HG03457 (cell line): ENCODE results near the gene SEMA6B.

Experiments
- ATAC-seq: cut with Tn5 transposase; IDR thresholded peaks from one replicate; pipeline ENCODE4 v1.9.1; 2021; ENCODE audit warnings: moderate number of reproducible peaks; ENCODE audit not compliant: unreplicated experiment

SEMA6B gene

DNA sequence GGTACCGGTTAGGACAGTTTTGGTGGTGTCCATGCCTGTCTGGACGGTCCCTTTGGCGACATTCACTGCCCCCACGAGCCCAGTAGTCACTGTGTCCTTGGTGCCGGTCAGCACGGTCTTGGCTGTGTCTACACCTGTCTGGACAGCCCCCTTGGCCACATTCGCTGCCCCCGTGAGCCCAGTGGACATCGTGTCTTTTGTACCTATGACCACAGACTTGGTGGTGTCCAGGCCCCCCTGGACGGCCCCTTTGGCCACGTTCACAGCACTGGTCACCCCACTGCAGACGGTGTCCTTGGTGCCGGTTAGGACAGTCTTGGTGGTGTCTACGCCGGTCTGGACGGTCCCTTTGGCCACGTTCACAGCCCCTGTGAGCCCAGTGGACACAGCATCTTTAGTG, 47.4 kb downstream of the SEMA6B start:
- no peak for ATAC-seq

DNA sequence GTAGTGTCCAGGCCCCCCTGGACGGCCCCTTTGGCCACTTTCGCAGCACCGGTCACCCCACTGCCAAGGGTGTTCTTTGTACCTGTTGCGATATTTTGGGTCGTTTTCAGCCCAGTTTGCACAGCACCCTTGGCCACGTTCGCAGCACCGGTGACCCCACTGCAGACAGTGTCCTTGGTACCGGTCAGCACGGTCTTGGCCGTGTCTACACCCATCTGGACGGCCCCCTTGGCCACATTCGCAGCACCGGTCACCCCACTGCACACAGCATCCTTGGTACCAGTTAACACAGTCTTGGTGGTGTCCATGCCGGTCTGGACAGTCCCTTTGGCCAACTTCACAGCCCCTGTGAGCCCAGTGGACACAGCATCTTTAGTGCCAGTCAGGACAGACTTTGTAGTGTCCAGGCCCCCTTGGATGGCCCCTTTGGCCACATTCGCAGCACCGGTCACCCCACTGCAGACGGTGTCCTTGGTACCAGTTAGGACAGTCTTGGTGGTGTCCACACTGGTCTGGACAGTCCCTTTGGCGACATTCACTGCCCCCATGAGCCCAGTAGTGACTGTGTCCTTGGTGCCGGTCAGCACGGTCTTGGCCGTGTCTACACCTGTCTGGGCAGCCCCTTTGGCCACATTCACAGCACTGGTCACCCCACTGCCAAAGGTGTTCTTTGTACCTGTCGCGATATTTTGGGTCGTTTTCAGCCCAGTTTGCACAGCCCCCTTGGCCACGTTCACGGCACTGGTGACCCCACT, 48.0 kb downstream of the SEMA6B start:
- no peak for ATAC-seq

DNA sequence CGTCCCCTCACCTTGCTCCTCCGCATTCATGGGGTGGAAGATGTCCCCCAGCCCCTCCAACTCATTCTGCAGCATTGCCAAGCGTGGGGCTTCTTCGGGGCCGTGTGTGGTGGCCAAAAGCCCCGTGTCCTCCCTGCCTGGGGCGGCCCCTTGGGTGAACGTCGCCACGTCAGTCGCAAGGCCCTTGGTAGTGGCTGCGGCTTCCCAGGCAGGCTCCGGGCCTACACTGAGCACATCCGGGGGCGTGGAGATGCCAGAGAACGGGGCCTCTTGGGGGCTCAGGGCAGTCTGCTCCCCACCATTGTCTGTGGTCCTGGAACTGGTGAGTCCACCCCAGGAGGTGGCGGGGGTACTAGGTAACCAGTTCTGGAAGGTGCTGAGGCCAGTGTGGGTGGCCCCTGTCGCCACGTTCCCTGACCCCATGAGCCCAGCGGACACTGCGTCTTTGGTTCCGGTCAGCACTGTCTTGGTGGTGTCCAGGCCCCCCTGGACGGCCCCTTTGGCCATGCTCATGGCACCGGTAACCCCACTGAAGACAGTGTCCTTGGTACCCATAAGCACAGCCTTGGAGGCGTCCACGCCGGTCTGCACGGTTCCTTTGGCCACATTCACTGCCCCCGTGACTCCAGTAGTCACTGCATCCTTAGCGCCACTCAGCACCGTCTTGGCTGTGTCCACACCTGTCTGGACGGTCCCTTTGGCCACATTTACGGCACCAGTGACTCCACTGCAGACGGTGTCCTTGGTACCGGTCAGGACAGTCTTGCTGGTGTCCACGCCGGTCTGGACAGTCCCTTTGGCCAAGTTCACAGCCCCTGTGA, 48.8 kb downstream of the SEMA6B start:
- no peak for ATAC-seq

DNA sequence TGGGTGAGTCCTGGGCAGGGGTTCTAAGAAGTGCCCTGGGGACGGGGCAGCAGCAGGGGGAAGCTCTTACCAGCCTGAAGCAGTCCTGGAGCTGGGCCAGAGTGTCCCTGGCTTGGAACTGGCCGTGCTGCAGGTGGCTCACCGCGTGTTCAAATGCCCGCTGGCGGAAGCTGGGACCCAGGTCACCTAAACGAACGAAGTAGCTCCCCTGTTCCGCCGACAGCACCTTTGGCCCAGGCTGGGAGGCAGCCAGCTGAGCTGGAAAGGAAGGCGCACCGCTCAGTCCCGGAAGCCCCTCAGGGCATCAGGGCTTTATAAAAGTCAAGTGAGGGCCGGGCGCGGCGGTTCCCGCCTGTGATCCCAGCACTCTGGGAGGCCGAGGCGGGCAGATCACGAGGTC, 50.8 kb downstream of the SEMA6B start:
- no peak for ATAC-seq

DNA sequence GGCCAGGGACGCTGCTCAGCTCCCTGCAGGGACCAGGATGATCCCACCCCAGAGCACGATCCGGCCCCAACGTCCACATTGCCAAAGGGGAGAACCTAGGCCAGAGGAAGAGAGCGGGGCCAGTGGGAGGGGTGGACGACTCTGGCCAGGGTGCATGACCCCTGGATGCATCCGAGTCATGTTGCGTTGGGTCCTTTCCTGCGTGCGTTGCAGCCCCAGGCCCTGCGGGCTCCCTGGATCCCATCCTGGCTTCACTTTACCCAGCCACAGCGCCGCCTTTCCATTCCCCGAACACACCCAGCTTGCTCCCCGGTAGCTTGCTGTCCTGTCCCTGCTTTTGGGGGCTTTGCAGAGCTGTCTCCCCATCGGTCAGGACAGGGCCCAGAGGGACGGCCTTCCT, 51.7 kb downstream of the SEMA6B start:
- ATAC-seq: no peak

DNA sequence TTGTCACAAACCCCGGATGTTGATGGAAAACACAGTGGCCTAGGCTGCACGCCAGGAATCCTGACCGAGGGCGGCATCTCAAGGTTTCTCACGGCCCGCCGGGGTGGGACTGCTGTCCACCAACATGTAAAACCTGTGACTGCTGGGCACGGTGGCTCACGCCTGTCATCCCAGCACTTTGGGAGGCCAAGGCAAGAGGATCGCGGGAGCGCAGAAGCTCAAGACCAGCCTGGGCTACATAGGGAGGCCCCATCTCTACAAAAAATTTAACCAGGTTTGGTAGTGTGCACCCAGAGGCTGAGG, 52.4 kb downstream of the SEMA6B start:
- ATAC-seq: no peak

DNA sequence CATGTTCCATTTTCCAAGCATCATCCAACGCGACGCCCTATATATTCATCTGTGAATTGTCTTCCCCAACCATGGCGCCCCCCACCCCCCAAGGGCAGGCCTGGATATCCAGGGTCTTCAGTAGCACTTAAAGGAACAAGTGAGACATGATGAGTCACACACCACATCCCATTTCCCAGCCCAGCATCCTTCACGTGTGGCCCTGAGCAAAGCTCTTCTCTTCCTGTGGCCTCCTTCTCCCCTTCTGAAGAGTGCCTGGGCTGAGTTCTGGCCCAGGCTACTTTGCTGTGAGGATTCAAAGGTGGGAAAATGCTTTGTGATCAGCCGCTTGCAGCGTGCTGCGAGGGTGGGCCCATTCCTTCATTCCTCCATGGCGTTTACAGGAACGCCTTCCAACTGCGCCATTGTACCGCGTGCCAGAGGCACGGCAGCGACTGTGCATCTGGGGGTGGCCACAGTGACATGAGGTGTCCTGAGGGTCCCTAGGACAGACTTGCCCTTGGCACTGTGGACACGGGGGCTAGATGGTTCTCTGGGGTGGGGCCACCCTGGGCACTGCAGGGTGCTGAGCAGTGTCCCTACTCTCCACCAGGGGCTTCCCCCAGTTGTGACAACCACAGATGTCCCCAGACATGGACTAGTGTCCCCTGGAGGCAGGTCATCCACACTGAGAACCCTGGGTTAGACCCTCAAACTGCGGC, 52.9 kb downstream of the SEMA6B start:
- no peak for ATAC-seq

DNA sequence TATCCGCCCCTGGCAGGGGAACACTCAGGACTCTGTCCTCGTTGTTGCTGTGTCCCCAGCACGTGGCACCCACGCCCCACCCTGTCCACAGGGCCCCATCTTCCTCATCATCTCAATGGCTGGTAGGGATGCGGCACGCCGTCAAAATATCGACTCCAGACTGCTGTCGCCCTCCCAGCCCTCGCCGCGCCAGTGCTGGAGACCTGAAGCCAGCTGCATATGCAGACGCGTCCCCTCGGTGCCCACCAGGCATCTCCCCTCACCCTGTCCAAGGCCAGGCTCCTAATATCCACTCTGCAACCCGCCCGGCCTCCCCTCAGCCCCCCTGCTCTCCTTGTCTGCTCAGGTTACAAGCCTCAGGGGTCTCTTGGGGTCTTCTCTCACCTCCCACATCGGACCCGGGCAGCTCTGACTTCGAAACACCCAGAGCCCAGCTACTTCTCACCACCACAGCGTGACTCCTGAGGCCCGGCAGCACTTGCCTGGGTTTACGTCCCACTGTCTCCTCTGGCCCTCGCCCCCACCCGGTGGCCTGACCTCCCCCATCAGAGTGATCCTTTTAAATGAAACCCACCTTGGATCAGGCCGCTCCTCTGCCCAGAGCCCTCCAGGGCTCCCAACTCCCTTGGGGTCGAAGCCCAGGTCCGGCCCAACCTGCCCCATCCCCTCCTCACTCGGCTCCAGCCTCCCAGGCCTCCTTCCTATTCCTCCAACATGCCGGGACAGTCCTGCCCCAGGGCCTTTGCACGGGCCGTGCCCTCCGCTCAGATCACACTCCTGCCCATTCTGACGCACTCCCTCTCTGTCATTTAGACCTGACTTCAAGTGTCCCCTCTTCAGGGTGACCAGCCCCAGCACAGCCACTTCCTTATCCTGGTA, 53.7 kb downstream of the SEMA6B start:
- no peak for ATAC-seq

DNA sequence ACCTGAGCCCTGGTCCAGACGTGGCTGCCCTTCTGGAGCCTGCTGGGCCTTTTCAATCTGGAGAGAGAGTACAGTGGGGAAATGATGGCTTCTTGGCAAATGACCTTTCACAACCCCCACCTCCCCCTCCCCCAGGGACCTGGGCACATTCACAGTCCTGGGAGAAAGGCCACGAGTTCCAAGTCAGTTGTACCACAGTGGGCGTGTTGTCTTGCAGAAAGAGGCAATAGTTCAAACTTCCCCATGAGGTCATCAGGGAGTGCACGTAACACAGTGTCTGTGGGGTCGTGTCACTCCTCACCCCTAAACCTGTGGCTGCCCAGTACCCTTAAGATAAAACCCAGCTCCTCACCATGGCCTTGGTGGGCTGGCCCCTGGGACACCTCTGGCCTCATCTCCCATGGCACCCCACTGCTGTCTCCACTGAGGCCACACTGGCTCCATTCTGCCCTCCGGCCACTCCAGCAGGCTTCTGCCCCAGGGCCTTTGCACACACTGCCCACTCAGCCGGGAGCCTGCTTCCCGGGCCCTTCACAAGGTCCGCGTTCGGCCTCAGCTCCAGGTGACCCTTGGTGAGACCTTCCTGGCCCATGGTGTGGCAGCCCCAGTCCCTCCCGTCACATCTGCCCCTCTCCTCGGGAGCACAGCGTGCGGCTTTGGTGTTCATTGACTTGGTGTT, 54.5 kb downstream of the SEMA6B start:
- no peak for ATAC-seq

DNA sequence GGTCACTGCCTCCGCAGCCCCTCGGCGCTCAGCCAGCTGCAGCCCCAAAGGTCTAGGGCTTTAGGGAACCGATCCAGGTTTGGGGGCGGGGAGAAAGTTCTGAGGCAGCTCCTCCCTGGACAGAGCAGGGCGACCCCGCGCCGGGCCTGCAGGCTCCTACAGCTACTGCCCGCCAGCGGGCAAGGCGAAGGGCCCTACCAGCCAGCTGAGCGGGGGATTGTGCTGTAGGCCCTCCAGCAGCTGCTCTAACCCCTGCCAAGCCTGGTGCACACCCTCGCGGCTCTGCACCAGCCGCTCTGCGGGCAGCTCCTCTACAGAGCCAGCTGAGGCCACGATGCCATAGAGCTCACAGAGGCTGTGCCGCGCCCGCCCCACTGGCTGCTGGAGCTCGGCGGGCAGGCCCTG, 55.2 kb downstream of the SEMA6B start:
- no peak for ATAC-seq

DNA sequence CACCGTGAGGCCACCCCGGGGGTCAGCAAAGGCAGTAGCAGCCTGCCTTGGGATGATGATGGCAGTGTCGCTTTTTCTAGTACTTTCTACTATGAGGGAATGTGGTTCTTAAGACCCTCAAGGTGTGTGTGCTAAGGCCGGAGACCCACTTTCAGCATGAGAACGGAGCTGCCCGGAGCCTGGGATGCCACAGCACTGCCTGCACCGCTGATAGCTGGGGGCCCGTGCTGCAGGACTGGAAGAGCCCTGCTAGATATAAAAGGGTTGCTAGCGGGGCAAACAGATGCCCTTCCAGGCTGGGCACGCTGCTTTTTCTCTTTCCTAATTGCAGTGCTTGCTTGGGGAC, 55.7 kb downstream of the SEMA6B start:
- no peak for ATAC-seq

DNA sequence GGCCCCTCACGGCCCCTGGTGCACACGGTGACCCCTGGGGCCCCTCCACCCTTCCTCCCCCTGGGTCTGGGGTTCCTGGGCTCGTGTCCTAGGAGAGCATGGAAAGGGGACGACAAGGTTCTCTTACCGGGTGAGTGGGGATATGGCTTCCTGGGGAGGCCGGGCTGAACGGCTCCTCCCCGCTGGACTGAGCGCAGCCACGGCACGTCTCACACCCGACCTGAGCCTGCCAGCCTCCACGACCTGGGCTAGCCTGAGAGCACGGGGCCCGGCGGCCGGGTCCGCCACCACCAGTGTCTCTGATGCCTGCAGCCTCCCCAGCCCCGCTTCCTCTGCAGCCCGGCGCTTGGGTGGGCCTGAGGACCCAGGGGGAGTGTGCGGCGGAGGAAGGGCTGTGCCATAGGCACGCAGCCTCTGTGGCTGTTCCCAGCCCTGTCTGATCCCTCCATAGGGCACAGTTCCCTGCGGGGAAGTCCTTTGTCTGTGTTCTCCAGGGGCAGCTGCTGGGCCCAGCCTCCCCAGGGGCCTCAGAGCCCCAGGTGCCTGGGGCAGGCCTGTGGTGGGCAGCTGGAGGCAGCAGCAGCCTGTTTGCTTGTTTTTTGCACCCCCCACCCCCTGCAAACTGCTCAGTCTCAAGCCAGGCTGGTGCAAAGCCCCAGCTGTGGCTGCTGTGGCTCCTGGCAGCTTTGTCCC, 56.2 kb downstream of the SEMA6B start:
- ATAC-seq: no peak

DNA sequence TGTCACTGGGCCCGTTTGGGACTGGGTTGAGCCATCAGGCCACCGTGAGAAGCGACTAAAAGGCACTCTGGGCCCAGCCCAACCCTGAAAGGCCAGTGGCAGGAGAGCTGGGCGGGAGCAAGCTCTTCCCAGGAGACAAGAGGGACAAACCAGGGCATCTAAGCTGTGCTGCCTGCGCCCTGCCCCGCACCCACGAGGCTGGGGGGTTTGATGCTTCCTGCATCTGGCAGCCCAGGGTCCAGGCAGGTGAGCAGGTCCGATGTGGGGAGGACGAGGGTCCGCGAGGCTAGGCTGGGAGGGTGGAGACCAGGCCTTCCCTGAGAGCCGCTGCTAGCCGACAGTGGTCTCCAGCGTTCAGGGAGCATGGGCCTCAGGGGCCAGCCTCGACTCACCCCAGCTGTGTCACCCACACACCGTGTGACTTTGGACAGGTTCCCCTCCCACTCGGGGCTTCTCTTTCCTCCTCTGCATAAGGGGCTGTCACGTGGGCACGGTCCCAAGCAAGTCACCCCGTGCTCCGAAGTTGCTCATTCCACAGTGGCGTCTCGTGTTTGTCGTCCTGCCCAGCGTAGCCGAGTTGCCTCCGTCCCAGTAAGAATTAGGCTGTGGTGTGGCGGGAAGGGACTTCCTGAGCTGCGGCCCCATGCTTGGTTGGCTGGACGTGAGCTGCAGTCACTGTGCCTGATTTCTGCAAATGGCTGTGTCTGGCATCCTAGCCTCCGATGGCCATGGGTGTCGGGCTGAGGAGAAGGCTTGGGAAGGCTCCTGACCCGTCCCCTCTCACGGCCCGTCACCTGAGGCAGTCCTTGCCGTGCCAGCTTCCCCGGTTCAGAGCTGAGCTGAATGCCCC, 57.0 kb downstream of the SEMA6B start:
- no peak for ATAC-seq

DNA sequence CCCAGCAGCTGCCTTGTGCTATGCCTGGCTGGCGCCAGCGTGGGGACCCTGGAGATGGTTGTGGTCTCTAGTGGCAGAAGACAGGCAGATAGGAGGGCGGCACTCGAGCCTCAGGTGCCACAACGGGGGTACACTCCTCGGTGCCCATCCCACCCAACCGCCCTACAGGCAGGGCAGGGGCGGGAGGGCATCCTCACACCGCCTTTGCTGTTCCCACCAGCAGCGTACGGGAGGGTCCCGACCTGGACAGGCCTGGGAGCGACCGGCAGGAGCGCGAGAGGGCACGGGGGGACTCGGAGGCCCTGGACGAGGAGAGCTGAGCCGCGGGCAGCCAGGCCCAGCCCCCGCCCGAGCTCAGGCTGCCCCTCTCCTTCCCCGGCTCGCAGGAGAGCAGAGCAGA, 57.8 kb downstream of the SEMA6B start:
- ATAC-seq: no peak

DNA sequence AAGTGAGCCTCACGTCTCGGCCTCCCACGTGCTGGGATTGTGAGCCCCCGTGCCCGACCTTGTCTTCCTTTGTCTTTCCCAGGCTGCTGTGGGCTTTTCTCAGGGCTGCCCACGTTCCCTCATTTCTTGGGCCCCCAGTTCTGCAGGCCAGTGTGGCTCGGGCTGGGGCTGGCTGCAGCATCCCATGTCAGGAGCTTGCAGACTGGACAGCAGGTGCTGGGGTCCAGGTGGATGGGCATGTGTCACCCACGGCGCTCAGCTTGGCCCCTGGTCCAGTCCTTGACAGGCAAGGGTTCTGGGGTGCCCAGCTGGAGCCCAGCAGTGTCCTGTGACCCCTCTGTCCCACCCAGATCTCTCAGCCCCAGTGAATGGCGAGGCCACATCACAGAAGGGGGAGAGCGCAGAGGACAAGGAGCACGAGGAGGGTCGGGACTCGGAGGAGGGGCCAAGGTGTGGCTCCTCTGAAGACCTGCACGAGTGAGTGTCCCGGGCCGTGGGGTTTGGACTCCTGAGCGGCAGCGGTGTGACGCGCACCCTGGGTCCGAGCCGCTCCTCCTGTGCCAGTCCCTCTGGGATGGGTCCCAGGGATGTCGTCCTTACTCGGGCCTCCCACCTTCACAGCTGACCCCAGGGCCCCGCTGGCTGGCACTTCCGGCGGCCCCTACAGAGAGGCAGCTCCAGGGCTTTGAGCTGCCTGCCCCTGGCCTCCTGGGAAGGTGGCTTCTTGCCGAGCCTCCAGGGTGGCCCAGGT, 58.5 kb downstream of the SEMA6B start:
- ATAC-seq: no peak

DNA sequence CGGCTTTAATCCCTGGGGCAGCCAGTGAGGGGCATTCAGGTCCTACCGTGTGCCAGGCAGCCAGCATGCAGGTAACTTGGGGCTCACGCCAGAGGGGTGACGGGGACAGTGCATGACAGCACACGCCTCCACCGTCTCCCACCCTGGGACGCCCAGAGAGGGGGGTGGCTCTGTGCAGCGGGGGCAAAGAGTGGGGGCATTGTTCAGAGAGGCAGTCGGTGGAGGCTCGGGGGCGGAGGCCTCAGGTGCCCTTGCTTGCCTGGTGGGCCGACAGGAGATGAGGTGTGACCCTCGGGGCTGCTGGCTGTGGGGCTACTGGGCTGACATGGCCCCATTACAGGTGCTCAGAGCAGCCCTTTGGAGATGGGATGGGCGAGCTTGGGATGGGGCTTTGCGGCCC, 59.6 kb downstream of the SEMA6B start:
- no peak for ATAC-seq

DNA sequence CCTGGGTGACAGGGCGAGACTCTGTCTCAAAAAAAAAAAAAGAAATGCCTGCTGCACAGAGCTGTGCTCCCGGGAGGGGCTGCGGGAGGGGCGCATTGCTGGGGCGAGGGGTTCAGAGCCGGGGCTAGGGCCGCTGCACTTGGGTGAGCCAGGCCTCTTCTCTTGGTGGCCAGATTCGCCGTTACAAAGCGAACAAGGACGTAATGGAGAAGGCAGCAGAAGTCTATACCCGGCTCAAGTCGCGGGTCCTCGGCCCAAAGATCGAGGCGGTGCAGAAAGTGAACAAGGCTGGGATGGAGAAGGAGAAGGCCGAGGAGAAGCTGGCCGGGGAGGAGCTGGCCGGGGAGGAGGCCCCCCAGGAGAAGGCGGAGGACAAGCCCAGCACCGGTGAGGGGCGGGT, 60.2 kb downstream of the SEMA6B start:
- ATAC-seq: no peak

DNA sequence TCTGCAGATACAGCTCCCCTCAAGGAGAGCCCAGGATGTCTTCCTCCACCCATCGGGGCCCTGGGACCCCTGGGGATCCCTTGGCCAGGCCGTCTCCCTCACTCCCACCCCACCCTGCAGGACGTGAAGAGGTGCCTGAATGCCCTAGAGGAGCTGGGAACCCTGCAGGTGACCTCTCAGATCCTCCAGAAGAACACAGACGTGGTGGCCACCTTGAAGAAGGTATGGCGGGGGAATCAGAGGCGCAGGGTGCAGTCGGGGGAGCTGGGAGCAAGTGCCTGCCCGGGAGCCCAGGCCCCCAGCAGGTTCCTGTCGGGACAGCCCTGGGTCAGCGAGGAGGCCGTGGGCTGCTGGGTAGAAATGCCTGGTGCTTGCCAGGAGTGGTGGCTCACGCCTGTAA, 60.8 kb downstream of the SEMA6B start:
- ATAC-seq: no peak
